HG02610 (cell line): ENCODE results near the gene ACCS.
A peak's percentile ranks its signal among the peaks of the same experiment; 100 is the strongest.

Experiments used
- ATAC-seq: cut with Tn5 transposase; IDR thresholded peaks from one replicate; pipeline ENCODE4 v1.9.1; 2021; ENCODE audit warnings: mild to moderate bottlenecking, moderate library complexity; ENCODE audit not compliant: unreplicated experiment

Gene ACCS, protein sequence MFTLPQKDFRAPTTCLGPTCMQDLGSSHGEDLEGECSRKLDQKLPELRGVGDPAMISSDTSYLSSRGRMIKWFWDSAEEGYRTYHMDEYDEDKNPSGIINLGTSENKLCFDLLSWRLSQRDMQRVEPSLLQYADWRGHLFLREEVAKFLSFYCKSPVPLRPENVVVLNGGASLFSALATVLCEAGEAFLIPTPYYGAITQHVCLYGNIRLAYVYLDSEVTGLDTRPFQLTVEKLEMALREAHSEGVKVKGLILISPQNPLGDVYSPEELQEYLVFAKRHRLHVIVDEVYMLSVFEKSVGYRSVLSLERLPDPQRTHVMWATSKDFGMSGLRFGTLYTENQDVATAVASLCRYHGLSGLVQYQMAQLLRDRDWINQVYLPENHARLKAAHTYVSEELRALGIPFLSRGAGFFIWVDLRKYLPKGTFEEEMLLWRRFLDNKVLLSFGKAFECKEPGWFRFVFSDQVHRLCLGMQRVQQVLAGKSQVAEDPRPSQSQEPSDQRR

GRCh38 chr11:44065841-44066731 is at the start of gene ACCS:
Gene ACCS (plus strand): TSS chr11:44066270. CDS start chr11:44067628, 1,358 bp downstream.
- peak; percentile 95 for ATAC-seq

- ATAC-seq: no peak
Observed at GRCh38 chr11:44016546-44017442, 49.3 kb upstream of the ACCS start.

GRCh38 chr11:44017443-44018126 is 48.5 kb upstream of the ACCS start:
- ATAC-seq: no peak

DNA sequence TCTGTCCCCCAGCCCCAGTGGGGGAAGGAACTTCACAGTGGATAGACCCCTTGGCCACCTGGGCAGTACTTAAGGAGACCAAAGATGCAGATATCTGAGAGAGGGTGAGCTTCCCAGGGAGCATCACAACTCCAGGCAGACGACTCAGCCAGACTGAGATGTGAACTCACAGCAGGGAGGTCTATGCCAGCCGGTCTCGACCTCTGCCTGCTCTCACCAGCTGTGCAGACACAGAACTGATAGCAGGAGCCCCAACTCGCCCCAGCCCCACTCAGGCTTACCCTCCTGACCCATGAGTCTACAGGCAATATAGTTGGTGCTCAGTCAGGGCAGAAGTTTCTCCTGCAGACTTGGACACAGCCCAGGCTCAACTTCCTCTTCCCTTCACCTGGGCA is 47.9 kb upstream of the ACCS start:
- no peak for ATAC-seq

- no peak for ATAC-seq
Observed at GRCh38 chr11:44018829-44019228, 47.2 kb upstream of the ACCS start.

DNA sequence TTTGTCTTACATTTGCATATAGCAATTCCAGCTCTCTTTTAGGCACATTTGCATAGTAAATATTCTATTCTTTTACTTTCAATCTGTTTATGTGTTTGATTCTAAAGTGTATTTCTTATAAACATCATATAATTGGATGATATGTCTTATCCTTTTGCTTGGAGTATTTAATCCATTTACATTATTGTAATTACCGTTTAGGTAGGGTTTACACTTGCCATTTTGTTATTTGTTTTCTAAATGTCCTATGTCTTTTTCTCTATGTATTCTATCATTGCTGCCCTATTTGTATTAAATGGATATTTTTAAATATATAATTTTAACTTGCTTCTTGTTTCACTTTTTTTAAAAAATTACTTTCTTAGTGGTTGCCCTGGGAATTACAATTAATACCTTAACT is 41.1 kb upstream of the ACCS start:
- no peak for ATAC-seq

- ATAC-seq: no peak
Observed at GRCh38 chr11:44025727-44026126, 40.3 kb upstream of the ACCS start.

GRCh38 chr11:44028401-44028800 is 37.7 kb upstream of the ACCS start:
- ATAC-seq: no peak

DNA sequence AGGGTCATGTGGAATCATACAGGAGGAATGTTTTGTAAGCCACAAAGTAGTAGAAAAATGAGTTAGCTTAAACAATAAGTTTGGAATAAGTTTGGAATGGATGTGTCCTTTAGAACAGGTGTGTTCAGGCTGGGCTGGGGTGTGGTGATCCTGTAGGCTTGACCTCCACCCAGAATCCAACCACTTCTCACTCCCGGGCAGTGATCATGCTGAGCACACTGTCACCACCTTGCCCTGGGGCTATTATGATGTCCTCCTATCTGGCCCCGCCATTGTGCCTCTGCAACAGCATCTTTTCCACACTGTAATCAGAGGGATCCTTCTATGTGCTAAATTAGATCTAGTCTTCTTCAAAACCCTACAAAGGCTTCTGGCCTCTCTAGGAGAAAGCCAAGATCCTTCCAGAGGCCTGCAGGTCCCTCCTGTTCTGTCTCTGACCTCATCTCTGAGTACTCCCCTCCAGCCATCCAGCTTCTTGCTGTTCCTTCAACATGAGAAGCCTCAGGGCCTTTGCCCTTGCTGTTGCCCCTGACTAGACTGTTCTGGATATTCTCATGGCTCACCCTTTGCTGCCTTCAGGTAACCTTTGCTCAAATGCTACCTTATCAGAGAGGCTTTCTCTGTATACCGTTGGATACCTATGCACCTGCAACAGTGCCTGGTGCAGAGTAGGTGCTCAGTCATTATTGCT is 37.1 kb upstream of the ACCS start:
- no peak for ATAC-seq

DNA sequence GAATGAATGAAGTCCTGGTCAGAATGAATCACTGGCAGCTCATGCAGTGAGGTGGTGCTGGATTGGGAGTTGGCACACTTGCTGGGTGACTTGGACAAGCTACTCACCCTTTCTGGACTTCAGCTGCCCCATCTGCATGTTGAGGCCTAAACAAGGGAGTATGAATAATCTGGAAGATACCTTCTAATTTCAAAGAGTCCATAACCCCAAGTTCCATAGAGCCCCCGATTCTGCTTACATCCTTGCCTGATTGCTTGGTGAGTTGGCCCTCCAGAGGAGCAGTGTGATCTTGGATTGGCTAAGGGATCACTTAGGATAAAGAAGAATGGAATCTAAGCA is 36.6 kb upstream of the ACCS start:
- no peak for ATAC-seq

GRCh38 chr11:44029977-44030911 is 35.8 kb upstream of the ACCS start:
- ATAC-seq: no peak

- ATAC-seq: no peak
Observed at GRCh38 chr11:44030996-44031395, 35.1 kb upstream of the ACCS start.

DNA sequence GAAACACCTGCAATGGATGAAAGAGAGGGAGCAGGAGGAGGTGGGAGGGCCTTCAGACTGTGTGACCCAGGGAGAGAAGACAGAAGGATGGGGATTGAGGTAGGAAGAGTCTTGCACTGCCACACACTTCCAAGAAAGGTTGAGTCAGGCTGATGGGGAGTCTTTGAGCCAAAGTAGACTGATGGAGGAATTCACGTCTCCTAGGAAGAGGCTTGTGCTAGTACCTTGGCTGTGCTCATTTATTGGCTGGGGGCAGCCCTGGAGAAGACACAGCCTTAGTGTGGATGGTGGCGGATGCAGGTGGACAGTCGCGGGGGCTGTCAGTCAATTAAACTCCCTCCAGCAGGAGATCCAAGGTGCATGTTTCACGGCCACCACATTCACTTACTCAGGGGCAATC is 34.5 kb upstream of the ACCS start:
- ATAC-seq: no peak

DNA sequence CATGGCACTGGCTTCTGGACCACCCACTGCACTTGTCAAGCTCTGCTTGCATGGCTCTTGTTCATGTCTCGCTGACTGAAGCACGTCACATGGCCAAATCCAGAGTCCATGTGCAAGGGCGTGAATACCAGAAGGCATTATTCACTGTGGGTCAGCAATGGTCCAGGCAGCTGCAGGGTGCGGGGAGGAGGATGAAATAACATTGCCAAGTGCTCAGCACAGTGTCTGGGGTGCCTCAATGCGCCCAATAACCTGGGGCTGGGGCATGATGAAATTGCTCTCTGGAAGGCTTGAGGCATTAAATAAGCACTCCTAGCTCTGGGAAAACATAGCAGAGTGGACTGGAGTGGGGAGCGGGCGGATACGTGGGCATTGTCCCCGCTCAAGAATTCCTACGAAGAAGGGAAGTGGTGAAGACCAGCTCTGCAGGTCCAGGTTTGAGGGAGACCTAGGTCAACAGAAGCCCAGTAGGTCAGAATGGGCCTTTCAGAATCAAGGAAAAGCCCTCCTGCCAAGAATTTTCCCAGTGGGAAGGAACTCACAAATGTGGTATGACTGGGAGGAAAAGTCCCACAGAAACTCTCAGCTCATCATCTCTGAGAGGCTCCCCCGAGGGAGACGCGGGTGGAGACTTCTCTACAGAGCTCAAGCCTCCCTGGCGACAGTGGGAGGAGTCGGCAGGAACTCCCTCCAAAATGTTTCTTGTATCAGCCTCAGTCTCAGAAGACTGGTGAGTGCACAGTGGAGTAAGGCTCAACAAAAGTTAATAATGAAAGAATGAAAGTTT is 33.6 kb upstream of the ACCS start:
- ATAC-seq: no peak

DNA sequence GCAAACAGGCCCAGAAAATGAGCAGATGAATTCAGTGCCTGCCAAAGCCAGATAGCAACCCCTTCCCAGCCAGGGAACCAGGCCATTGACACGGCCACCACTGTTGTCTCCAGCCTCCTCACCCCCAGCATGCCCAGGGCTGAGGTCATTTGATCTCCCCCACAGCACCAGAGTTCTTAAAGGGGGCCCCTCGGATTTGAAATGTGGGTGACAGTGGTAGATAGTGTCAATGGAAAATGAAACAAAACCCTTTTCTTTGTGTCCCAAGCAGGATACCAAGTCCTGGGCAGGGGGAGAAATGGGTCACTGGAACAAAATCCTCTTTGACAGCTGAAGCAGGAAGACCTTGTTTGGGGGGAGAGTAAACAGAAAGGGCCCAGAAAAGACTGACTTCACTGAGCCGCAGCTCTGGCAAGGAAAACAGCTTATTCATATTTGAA is 32.6 kb upstream of the ACCS start:
- ATAC-seq: no peak

DNA sequence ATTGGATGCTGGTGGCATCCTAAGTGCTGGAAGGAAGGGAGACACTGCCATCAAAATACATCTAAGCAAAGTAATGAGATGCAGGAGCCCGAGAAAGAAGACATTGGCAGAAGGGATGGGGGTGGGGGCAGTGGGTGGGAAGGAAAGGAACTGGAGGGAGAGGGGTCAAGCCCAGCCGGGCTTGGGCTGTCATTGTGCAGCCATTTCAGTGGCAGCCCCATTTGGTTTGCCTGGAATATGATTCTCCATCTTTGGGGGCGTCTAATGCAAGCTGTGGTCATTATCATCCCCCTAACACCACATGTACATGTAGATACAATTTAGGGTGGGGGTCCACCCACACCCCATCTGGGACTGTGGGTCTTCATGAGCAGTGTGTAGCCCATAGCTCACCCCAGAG is 32.2 kb upstream of the ACCS start:
- ATAC-seq: no peak

GRCh38 chr11:44034639-44035038 is 31.4 kb upstream of the ACCS start:
- no peak for ATAC-seq
